A549 (cell line): Measurements from ENCODE around the gene LGR6. TPM values are rescaled to one million over a fixed set of nuclear protein-coding genes. Genes with fewer than 3 reads are reported as not detected.

Experiments
- ATAC-seq, 2 experiments: fragments of 200-7000 bp in 1 of 2; fragments of >200 bp in 1 of 2; cut with Nextera tagmentation in 1 of 2; cut with Tn5 transposase in 1 of 2; 3 replicates each; pipeline versions ENCODE4 v1.8.0 to v1.9.1; 2018 to 2020; ENCODE audit warnings: mild to moderate bottlenecking in 1 of 2, moderate library complexity in 1 of 2
- CTCF ChIA-PET: fragments of 300-600 bp; sonication (Branson Sonifier 250); formaldehyde crosslinking; extraction: SDS; loops from one replicate; lab custom pipeline; 2021; ENCODE audit warnings: antibody characterized with exemption, inconsistent platforms; lab: Yijun Ruan, JAX
- POLR2A ChIA-PET: fragments of 350-600 bp; formaldehyde crosslinking; extraction: SDS; loops from one replicate; lab custom pipeline; 2021; ENCODE audit warnings: antibody characterized with exemption, inconsistent platforms; lab: Yijun Ruan, JAX
- DNase-seq, 2 experiments: peaks; one replicate each; pipeline versions ENCODE4 v3.0.0 to v3.0.0-alpha.2; 2011 to 2016; ENCODE audit warnings: low read depth in 1 of 2, low spot score in 1 of 2
- FAIRE-seq: peaks from 2 replicates; lab custom pipeline; 2011; peaks lifted over from hg19 to GRCh38; lab: Jason Lieb, UNC
- H3K27ac ChIP-seq, 2 experiments: fragments of >200 bp; sonication (Bioruptor Twin); formaldehyde crosslinking; 3 replicates each; pipeline ENCODE4 v1.5.1; 2016 to 2017
- H3K4me1 ChIP-seq: fragments of >200 bp; sonication (Bioruptor Twin); formaldehyde crosslinking; 3 replicates; pipeline ENCODE4 v1.6.1; 2016
- H3K4me2 ChIP-seq: fragments of >200 bp; sonication (Bioruptor Twin); formaldehyde crosslinking; 3 replicates; pipeline ENCODE4 v1.6.1; 2016
- H3K4me3 ChIP-seq: fragments of >200 bp; sonication (Bioruptor Twin); formaldehyde crosslinking; 3 replicates; pipeline ENCODE4 v1.5.1; 2016
- H3K9me3 ChIP-seq: fragments of >200 bp; sonication (Bioruptor Twin); formaldehyde crosslinking; 3 replicates; pipeline ENCODE4 v1.6.1; 2016
- CBX8 ChIP-seq: fragments of 200-600 bp; sonication (generic); IDR thresholded peaks from 2 replicates; pipeline ENCODE4 v1.6.1; 2016
- CHD2 ChIP-seq: fragments of 150-350 bp; IDR thresholded peaks from 2 replicates; pipeline ENCODE4 v1.6.1; 2014; ENCODE audit warnings: low read length; ENCODE audit not compliant: partially characterized antibody
- CHD4 ChIP-seq: fragments of 200-600 bp; sonication (generic); IDR thresholded peaks from 2 replicates; pipeline ENCODE4 v1.6.1; 2016; ENCODE audit warnings: antibody characterized with exemption, mild to moderate bottlenecking, borderline replicate concordance
- CTCF ChIP-seq: fragments of >200 bp; sonication (Bioruptor Twin); formaldehyde crosslinking; IDR thresholded peaks from 3 replicates; pipeline ENCODE4 v1.5.1; 2016
- EHF ChIP-seq: fragments of 250-450 bp; sonication (Bioruptor Pico); IDR thresholded peaks from 2 replicates; pipeline ENCODE4 v1.5.0; 2020; ENCODE audit warnings: mild to moderate bottlenecking
- ELK1 ChIP-seq: fragments of 150-350 bp; IDR thresholded peaks from 2 replicates; pipeline ENCODE4 v1.6.1; 2014; ENCODE audit warnings: low read depth, mild to moderate bottlenecking, low read length
- EP300 ChIP-seq, 2 experiments: fragments of >200 bp; sonication (Bioruptor Twin); formaldehyde crosslinking; IDR thresholded peaks; 2 replicates in 1 of 2; 3 replicates in 1 of 2; pipeline ENCODE4 v1.6.1; 2016 to 2017
- FOXS1 ChIP-seq: fragments of 250-450 bp; sonication (Bioruptor Pico); IDR thresholded peaks from 2 replicates; pipeline ENCODE4 v1.5.0; 2020; ENCODE audit warnings: mild to moderate bottlenecking, moderate library complexity
- HDAC2 ChIP-seq: fragments of 200-600 bp; sonication (generic); IDR thresholded peaks from 2 replicates; pipeline ENCODE4 v1.6.1; 2016
- HEYL ChIP-seq: fragments of 250-450 bp; sonication (Bioruptor Pico); IDR thresholded peaks from 2 replicates; pipeline ENCODE4 v1.8.0; 2021; ENCODE audit warnings: mild to moderate bottlenecking, moderate library complexity
- HOXA7 ChIP-seq: fragments of 250-450 bp; sonication (Bioruptor Pico); IDR thresholded peaks from 2 replicates; pipeline ENCODE4 v1.5.0; 2020; ENCODE audit warnings: mild to moderate bottlenecking, moderate library complexity
- HOXB13 ChIP-seq: fragments of 250-450 bp; sonication (Bioruptor Pico); IDR thresholded peaks from 2 replicates; pipeline ENCODE4 v1.5.0; 2020; ENCODE audit warnings: low read depth, mild to moderate bottlenecking, moderate library complexity
- JUN ChIP-seq, 2 experiments: fragments of >200 bp; sonication (Bioruptor Twin); formaldehyde crosslinking; IDR thresholded peaks; 2 replicates in 1 of 2; 3 replicates in 1 of 2; pipeline ENCODE4 v1.6.1; 2016 to 2017
- KDM1A ChIP-seq: fragments of 200-600 bp; sonication (generic); IDR thresholded peaks from 2 replicates; pipeline ENCODE4 v1.6.1; 2016; ENCODE audit warnings: low read depth, mild to moderate bottlenecking
- NPAS2 ChIP-seq: fragments of 250-450 bp; sonication (Bioruptor Pico); IDR thresholded peaks from 2 replicates; pipeline ENCODE4 v1.8.0; 2022; ENCODE audit warnings: mild to moderate bottlenecking, moderate library complexity, borderline replicate concordance
- RARB ChIP-seq: fragments of 250-450 bp; sonication (Bioruptor Pico); IDR thresholded peaks from 2 replicates; pipeline ENCODE4 v1.8.0; 2021; ENCODE audit warnings: mild to moderate bottlenecking, moderate library complexity
- RCOR1 ChIP-seq: fragments of 150-350 bp; IDR thresholded peaks from 2 replicates; pipeline ENCODE4 v1.6.1; 2014; ENCODE audit warnings: antibody characterized with exemption, low read length, low read depth
- REST ChIP-seq: fragments of 200-600 bp; sonication (generic); IDR thresholded peaks from 2 replicates; pipeline ENCODE4 v1.6.1; 2016; ENCODE audit warnings: antibody characterized with exemption, mild to moderate bottlenecking, moderate library complexity
- RNF2 ChIP-seq: fragments of 200-600 bp; sonication (generic); IDR thresholded peaks from 2 replicates; pipeline ENCODE4 v1.6.1; 2016; ENCODE audit warnings: low read depth, mild to moderate bottlenecking, antibody characterized with exemption, moderate library complexity, borderline replicate concordance
- TP53 ChIP-seq: fragments of 250-450 bp; sonication (Bioruptor Pico); IDR thresholded peaks from 2 replicates; pipeline ENCODE4 v1.5.0; 2021; ENCODE audit warnings: mild to moderate bottlenecking, moderate library complexity
- WGBS: methylation state at CpG from one replicate; pipeline ENCODE4 v1.1.6; 2017; ENCODE audit errors: missing lambda C conversion rate; 5-methylcytosine and 5-hydroxymethylcytosine counted together
- polyA plus RNA-seq, 4 experiments: library from polyadenylated mRNA; depleted of rRNA in 3 of 4; stranded (reverse); fragments of >200 nt; fragmentation: RNase III in 1 of 4; extraction: RNeasy Plus Mini Kit Qiagen cat#74134 plus additional on column Dnase treatment in 1 of 4; gene quantifications; 2 replicates in 3 of 4; 3 replicates in 1 of 4; pipeline ENCODE4 v1.2.3, GENCODE V29; 2011 to 2017

LGR6 gene
- polyA plus RNA-seq, 2 of the 4 experiments (the other 2 are of a cell fraction), result 0.84 to 1.1 TPM

- 95% methylated on average over 2 of the region's 2 CpGs for WGBS
- ATAC-seq, result no peak
- no peak for DNase-seq
- H3K9me3 ChIP-seq, result no peaks in the 10 kb centered on the region
- H3K4me3 ChIP-seq, result no peak overlapping the region
- TF ChIP-seq ELK1 (no peak), REST (no peak), HOXB13 (CRISPR knock-in tag) (no peak), CHD2 (no peak), TP53 (CRISPR knock-in tag) (no peak), EP300 (IDR thresholded peaks at IDR 0.05) (no peak), CHD4 (no peak), HOXA7 (CRISPR knock-in tag) (no peak), HDAC2 (no peak), NPAS2 (CRISPR knock-in tag) (no peak), CBX8 (no peak), KDM1A (no peak), RARB (CRISPR knock-in tag) (no peak), JUN (IDR thresholded peaks at IDR 0.05) (no peak), RNF2 (no peak)
- TF ChIP-seq, all 56 proteins: peak for 0
- FAIRE-seq, result no peak
- ChIA-PET POLR2A (no interaction called here), CTCF (interaction anchor here (0.9 to 16.6 kb wide), 4 partner anchors 9 to 140 kb away, joined by 3 to 350 read pairs (median 38); partner anchors contain the start of gene LGR6)
- no peak overlapping the region for H3K4me2 ChIP-seq
- H3K4me1 ChIP-seq, result no peaks in the 10 kb centered on the region
- no peak overlapping the region for H3K27ac ChIP-seq
Measured at GRCh38 chr1:202324646-202325045, 131.0 kb downstream of the LGR6 start.

GRCh38 chr1:202329891-202330290, 136.3 kb downstream of the LGR6 start:
- FAIRE-seq, result peak; percentile 36
- DNase-seq, result peak in 1 of 2 experiments; percentile 33
- H3K4me1 ChIP-seq, result no peaks in the 10 kb centered on the region
- H3K27ac ChIP-seq, result no peak overlapping the region
- peak; percentile 39 to 63; a peak in 4 of 6 replicates for ATAC-seq
- H3K9me3 ChIP-seq, result no peaks in the 10 kb centered on the region
- no peak overlapping the region for H3K4me3 ChIP-seq
- CTCF ChIA-PET, result interaction anchor here (0.5 to 9.5 kb wide), 13 partner anchors 8 to 145 kb away, joined by 3 to 51 read pairs (median 4); partner anchors contain the start of genes LGR6 and PPP1R12B
- TF ChIP-seq HEYL (CRISPR knock-in tag) (no peak), CTCF (peak; percentile 24; the same call in 1 of the 3 replicates), KDM1A (no peak), FOXS1 (CRISPR knock-in tag) (no peak), HOXA7 (CRISPR knock-in tag) (no peak), EHF (no peak), RCOR1 (no peak)
- TF ChIP-seq, all 56 proteins: peak for 1
- POLR2A ChIA-PET, result no interaction called here
- H3K4me2 ChIP-seq, result no peak overlapping the region
